Measurements from ENCODE around the gene NFIA.
A peak's percentile ranks its signal among the peaks of the same experiment; 100 is the strongest.
"Not testable (repeated sequence)": the region's sequence is repeated elsewhere in the genome, so short reads cannot be mapped to it uniquely, and the experiment has no call there.

Gene NFIA

DNA sequence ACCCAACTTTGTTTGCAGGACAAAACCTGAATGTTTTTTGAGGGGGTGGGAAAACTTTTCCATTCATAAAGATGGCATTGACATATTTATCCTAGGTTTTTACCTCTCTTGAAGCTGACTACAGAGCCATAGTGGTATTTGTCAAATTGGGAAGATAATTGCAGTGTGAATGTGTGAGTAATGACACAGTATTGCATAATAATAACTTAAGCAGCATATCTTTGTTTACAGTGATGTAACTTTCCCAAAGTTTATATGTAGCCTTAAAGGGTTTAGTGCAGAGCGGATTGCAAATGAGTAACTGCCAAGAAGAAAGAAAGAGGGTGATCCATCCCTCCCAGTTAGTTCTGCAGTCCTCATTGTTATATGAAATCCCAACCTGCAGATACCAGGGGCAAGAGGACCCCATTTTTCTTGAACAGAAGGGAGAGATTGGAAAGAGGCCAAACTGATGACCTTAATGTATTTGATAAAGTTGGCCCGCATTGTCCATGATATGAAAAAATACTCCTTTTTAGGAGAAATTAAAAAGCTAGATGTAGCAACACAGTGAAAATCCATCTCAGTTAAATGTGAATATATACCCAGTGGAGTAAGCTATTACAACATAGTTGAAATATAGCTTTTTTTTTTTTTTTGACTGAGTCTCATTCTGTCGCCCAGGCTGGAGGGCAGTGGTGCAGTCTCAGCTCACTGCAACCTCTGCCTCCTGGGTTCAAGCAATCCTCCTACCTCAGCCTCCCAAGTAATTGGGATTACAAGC lies 23.7 kb upstream of the NFIA start:
- DNase-seq, result no peak

DNA sequence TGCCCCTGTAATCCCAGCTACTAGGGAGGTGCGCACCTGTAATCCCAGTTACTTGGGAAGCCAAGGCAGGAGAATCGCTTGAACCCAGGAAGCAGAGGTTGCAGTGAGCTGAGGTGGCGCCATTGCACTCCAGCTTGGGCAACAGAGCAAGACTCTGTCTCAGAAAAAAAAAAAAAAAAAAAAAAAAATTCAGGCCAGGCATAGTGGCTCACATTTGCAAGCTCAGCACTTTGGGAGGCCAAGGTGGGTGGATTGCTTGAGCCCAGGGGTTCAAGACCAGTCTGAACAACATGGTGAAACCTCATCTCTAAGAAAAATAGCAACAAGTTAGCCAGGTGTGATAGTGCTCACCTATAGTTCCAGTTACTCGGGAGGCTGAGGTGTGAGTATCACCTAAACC lies 20.8 kb upstream of the NFIA start:
- DNase-seq, result not testable (repeated sequence)

DNA sequence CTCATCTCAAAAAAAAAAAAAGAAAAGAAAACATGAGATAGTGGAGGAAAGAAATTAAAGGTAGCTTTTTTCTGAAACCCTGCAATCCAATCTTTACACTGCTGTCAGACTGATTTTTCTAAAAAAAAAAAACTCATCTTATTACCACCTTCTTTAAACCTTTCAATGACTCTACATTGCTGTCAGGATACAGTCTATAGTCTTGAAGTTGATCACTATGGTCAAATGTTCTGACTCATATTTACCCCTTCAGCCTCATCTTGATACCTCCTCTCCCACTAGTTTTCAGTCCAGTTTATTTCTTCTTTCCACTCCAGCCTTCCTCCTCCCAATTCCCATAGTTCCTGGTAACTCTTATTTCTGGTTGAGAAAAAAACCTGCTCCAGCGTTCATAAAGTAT lies 17.7 kb upstream of the NFIA start:
- DNase-seq, result no peak

DNA sequence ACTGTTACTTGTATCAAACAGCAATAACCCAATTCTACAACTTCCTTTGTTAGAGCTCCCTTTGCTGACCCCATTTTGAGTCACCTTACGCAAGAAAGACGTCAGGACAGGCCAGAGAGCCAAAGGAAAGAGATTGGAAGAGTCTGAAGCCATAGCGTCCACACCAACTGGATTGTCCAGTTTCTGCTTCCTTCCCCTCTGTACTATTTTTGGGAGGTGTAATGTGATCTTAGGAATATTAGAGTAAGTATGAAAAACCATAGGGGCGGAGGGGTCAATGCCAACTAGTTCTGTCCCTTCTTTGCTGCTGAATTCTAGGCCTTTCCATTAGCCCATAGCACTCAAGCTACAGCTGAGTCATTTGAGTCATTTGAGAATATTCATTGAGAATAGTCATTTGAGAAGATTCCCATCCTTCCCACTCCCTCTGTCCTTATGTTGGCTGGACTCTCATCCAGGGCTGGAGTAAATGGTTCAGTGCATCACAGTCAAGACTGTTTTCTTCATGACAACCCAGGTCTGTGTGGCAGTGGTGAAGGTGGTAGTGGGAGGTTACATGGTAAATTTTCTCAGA lies 14.8 kb upstream of the NFIA start:
- DNase-seq, result no peak

DNA sequence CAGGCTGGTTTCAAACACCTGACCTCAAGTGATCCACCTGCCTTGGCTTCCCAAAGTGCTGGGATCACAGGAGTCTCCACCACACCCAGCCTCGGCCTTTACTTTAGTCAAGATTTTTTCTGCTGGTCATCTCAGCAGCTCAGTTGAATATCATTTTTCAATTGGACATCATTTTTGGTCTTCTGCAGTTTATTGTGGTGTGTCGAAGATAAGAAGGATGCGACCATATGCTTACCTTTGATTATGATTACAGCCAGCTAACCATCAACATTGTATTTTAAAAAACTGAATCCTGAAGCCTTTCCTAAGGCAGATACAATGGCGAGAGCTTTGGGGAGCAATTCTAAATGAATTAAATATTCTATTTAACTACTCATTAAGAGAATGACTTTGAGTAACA lies 12.3 kb upstream of the NFIA start:
- no peak for DNase-seq

DNA sequence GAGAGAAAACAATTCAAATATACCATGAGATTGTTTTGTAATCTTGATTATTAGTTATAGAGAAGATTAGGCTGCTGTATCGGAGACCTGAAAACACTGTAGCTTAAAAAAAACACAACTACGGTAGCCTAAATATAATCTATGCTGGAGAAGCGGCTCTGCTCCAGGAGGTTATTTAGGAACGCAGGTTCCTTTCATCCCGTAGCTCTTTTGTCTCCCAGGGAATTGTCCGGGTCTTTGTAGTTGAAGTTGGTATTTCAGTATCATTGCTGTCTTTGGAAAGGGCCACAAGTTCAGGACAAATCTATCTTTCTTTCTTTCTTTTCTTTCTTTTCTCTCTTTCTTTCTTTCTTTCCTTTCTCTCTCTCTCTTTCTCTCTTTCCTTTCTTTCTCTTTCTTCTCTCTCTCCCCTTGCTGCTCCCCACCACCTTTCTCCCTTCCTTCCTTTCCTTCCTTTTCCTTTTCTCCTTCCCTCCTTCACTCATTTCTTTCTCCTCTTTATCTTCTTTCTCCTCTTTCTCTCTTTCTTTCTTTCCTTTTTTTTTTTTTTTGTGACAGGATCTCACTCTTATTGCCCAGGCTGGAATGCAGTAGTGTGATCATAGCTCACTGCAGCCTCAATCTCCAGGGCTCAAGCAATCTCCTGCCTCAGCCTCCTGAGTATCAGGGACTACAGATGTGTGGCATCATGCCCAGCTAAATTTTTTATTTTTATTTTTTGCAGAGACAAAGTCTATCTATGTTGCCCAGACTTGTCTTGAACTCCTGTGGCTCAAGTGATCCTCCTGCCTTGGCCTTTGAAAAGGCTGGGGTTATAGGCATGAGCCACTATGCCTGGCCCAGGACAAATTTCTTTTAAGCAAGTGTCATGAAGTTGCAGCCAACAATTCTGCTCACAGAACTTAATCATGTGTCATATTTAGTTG lies 10.9 kb upstream of the NFIA start:
- no peak for DNase-seq

DNA sequence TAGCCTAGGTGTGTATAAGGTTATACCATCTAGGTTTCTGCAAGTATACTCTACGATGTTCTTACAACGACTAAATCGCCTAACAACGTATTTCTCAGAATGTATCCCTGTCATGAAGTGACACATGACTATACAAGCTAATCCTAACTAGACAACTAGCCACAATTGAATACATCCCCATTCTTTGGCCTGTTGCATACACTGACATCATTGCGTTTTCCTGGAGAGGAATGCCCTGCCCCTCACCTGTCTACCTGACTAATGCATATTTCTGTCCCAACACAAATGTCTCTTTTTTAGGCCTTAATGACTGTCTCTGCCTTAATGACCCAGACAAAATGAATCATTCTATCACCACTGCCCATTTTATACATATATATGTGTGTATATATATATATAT lies 8.5 kb upstream of the NFIA start:
- no peak for DNase-seq

DNA sequence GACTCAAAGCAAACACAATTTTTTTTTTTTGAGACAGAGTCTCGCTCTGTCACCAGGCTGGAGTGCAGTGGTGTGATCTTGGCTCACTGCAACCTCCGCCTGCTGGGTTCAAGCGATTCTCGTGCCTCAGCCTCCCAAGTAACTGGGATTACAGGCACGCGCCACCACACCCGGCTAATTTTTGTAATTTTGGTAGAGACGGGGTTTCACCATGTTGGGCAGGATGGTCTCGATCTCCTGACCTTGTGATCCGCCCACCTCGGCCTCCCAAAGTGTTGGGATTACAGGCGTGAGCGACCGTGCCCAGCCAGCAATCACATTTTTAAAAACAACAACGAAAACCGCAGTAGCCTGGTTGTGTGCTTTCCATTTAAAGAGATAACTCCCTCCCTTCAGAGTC lies 6.5 kb upstream of the NFIA start:
- DNase-seq, result not testable (repeated sequence)

DNA sequence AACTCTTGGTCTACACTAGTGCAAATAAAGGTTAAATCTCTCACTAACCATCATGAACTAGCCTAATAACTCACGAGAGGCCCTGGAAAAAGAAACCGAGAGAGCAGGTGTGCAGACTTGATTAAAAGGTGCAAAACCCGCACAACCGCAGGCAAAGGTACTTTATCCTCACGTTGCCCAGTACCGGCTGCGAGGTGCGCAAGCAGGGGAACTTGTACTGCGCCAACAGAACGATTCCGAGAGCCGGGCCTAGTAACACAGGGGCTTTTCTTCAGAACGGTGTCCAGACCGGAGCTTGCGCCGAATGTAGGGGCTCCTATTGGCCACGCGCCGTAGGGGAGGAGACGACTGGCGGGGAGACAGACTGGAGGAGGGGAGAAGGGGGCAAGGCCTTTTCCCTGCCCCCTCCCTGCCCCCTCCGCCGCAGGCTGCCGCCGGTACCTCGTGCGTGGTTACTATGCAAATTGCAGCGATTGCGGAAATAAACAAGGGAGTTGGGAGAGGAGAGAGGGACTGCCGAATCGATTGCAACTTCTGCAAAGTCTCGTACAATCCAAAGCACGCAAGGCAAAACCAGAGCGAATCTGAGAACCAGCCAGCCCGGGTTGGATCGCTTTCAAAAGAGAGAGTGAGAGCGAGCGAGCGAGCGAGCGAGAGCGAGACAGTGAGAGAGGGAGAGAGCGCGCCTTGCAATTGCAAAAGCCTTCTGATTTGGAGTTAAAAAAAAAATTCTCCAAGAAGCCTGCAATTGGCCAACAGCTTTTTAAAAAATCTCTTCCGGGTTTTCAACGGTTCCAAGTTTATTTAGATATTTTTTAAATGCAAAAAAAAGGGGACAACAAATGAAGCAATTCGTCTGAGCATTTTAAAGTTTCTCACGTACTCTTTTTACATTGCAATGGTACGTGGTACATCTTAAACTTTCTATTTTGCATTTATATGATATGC lies 5.4 kb upstream of the NFIA start:
- DNase-seq, result peak; percentile 81

DNA sequence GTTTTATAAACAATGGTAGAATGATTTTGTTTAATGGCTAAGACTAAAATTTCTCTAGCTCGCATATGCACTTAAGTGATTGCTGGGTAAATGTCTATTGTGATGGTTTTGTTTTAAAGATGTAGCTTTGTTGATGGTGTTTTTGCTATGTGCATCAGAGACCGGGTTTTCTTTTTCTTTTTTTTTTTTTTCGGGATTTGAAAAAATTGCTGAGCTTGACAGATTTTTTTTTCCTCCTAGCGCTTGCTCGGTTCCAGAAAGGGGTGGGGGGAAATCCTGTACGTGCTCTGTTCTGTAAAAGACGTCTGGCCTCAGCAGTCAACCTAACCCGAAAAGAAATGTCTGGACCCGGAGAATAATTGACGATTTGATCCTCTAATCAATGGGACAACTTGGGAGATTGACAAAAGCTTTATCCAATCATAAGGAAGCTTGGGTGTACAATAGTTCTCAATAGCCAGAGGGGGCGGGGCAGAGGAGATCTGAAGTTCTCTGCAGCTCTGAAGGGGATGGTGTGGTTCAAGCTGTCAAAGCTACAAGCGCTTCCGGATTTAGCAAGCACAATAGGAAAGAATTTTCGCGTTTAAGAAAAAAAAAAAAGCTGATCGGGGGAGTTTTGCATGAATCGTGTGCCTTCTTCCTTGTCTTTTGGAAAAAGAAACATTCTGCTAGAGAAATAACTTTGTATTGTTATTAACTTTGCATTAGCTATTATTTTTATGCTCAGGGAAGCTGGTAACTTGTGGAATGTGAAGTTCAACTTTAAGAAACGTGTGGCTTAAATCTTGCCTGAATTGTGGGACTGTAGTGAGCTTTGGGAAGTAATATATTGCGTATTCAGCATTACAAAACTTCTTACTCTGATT lies 4.5 kb upstream of the NFIA start:
- DNase-seq, result peak; percentile 100

DNA sequence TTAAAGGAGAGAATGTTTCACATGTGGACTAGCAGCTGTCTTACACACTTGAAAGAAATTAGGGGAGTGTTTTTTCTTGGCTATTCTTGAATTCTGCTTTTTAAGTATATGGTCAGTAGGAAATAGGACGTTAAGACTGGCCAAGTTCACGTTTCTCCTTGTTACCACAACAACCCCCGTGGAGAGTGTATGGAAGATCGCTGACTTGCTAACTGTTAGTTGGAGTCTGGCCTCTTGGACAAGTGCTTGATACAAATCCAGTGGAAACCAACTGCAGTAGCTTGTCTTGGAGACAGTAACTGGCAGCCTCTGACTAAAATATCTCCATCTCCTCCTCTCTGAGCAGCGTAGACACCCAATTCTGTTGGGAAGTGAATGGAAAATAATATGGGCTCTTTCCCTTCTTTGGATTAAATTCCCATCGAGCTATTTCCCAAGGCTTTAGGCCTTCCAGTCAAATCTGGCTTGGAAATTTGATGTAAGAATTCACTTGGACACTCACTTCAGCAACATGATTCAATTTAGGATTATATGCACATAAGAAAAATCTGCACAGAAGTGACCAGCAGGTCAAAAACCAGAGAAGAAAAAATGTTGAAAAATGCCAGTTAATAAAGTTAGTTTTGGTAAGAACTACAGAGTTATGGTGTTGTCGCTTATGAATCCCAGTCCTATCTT lies 3.6 kb upstream of the NFIA start:
- DNase-seq, result no peak

DNA sequence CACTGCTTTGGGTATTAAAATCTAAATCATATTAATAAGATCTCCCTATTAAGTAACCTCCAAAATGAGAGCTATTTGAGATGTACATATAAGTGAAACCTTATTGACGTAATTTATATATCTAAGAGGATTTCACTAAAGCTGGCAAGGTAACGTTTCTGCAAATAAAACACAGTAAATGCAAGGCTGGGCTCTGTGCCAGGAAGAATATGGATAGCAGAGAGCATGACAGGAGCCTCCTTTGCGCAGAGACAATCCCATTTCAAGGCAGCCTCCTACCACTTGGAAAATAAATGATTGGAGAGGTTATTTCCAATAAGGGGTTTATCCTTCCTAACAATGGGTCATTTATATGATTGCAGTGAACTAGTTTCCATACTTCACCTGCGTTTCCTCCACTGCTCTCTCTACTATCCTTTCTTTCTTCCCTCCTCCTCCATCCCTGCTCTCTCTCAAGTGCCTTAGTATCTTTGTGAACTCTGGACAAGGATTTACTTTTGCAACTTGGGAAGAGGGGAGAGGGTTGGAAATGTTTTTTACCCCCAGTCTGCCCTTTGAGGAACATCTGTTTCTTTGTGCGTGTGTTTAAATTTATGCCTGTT lies 3.0 kb upstream of the NFIA start:
- no peak for DNase-seq

DNA sequence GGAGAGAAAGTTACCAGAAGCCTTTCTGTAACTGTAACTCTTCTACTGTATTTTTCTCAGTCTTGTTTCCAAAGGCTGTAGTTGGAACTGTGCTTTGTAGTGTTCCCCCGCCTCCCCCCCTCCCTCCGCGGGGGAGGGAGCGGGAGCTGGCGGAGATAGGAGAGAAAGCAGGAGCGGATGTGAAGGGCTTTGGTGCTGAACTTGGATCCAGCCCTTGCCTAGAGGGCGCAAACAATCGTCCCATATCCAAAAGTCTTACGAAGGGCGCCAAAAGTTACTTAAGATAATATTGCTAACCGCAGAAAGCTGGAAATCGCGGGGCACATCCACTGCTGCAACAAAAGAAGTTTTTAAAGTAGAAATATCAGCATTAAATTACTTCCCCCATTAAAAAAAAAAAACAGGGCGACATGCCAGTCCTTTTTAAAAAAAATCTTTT lies 2.4 kb upstream of the NFIA start:
- peak; percentile 81 for DNase-seq

DNA sequence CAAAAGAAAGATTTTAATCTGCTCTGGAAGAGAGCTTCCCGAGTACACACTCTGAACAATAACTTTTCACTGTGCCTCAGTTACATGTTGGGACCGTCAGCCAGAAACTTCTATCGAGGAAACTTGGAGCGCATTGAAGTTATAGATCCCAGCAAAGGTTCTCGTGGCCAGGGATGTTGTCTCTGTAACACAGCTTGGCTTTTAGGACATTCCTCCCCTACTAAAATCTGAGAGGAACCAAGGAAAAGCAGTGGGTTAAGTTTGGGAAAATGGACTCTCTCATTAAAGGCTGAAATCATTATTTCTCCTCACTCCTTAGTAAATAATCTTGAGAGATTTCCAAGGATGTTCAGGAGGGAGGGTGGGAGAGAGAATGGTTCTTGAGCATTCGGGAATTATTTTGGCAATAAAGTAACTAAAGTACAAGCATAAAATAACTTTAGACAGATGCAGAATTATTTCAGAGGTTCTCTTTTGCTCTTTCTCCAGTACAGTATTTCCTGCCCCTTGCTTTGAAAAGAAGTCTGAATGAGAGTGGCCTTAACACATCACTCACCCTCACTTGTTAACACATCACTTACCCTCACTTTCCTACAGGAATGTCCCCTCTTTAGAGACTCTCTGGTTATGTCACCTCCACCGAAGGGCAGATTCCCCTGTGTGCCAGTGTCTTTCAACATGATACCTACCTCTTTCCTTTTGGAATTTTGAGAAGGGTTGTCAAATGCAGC lies 1.8 kb upstream of the NFIA start:
- no peak for DNase-seq

DNA sequence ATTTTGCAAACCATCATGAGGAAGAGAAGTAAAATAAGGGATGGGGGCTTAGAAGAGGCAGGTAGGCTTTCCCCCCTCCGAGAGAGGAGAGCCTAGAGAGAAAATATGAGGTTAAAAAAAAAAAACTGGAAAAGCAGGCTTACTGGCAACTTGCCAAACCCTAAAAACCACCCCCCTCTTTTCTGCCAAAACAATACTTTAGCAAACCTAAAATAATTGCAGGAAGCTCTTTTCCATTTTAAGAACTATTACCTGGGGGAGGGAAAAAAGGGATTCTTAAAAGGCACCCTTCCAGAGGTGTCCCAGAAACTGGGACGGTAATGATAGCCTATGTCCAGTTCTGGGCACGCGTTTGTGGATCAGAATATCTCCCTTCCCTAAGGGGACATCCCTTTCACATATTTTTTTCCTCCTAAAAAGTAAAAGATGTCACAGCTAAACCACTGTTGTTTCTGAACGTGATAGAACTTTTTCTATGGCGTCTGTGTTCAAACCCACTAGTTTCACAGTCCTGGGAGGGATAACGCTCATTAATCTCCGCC lies 1.1 kb upstream of the NFIA start:
- DNase-seq, result no peak

DNA sequence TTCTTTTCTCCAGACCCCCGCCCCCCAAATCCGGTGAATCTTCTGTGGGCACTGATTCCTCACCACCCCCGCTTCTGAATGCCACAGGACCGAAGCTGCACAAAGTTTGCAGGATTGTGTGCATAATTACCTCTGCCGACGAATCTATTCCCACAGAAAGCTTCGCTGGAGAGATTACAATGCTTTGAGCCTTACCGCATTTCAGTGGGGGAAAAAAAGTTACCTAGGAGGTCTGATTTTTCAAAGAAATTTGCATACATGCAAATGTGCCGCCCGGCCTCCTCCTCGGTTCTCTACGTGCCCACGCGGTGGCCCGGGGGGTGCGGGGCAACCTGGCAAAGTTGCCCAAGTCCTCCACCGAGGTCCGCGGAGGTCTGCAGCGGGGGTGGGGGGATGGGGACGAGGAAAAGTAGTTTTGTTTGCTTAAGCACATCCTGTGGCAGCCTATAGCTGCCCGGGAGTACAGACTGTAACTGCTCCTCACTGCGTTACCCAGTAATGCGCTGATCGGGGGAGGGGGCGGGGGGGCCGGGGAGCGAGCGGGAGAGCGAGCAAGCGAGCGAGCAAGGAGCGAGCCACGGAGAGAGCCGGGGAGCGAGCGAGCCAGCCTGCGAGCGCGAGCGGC lies 563 bp upstream of the NFIA start:
- peak; percentile 50 for DNase-seq

DNA sequence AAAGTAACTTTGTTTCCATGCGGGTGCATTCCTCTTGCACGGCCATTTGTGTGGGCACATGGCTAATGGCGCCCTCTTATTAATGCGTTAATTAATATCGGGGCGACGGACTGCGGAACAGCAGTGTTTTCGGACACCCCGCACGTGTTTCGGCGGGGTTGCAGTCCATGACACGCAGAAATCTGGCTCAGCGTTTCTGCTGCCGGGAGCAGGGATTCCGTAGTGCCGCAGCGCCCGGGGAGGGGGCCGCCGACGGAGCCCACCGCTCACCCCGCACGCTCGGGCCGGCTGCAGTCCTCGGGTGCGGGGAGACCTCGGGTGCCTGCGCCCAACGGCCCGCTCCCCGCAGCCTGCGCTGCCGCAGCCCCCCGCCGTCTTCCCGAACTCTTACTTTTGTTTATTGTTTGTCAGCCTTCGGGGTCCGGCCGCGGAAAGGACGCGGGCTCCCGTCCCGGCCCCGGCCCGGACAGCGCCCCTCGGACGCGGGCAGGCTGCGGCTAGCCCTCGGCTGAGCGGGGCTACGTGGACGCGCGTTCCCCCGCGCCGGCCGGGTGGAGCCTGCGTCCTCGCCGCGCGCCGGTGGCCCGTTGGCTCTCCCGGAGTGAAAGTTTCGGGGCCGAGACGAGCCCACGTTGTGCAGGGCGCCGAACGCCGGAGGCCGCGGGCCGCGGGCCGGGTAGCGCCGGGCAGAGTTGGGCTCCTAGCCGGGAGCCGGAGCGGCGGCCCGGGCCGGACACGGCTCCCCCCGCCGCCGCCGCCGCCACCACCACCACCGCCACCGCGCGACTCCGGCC lies 849 bp downstream of the NFIA start:
- peak; percentile 43 for DNase-seq
